Lower lobe of right lung (tissue), 2 donors: Measurements from ENCODE around the gene TMEM97. TPM values are rescaled to one million over a fixed set of nuclear protein-coding genes. Genes with fewer than 3 reads are reported as not detected.

ENCODE experiments used
- ATAC-seq, 2 donors: fragments of 200-7000 bp; cut with Tn5 transposase; one replicate each; pipeline ENCODE4 v1.9.1; 2020 to 2022; ENCODE audit warnings: mild to moderate bottlenecking in 2 of 2, moderate library complexity in 2 of 2
- DNase-seq: peaks from one replicate; pipeline ENCODE4 v3.0.0-alpha.2; 2020
- H3K27ac ChIP-seq: fragments of 200-600 bp; one replicate; pipeline ENCODE4 v1.8.0; 2022
- H3K27me3 ChIP-seq: fragments of 200-600 bp; one replicate; pipeline ENCODE4 v1.8.0; 2022; ENCODE audit warnings: low read depth
- H3K36me3 ChIP-seq: fragments of 200-600 bp; one replicate; pipeline ENCODE4 v1.8.0; 2022; ENCODE audit warnings: mild to moderate bottlenecking
- H3K4me1 ChIP-seq: fragments of 200-600 bp; one replicate; pipeline ENCODE4 v1.8.0; 2022
- H3K4me3 ChIP-seq: fragments of 200-600 bp; one replicate; pipeline ENCODE4 v1.8.0; 2022; ENCODE audit warnings: mild to moderate bottlenecking
- H3K9me3 ChIP-seq: fragments of 200-600 bp; one replicate; pipeline ENCODE4 v1.8.0; 2022
- CTCF ChIP-seq: fragments of 200-600 bp; IDR thresholded peaks from one replicate; pipeline ENCODE4 v1.8.0; 2022; ENCODE audit warnings: antibody characterized with exemption, mild to moderate bottlenecking
- intact Hi-C: fragments of 100-400 bp; cut with DNase I; formaldehyde crosslinking; loops from one replicate; pipeline ENCODE4 v1.11.0; 2022
- total RNA-seq: library from RNA; stranded (reverse); fragmentation: NEBNext Ultra II Directional; extraction: Animal tissue kit (Norgen Biotek cat#: 25700); gene quantifications from one replicate; pipeline ENCODE4 v1.2.1, GENCODE V29; 2021
- donor health status: DM: no; HTN: yes; CAD: no; lungs with severe emphysema.

The TMEM97 gene
- total RNA-seq, 1 donor from 2014 or later = 51.5 TPM

- no peak for TF ChIP-seq CTCF
- Histone ChIP-seq H3K4me3 (no peak overlapping the region), H3K36me3 (peaks cover 29% of the 10 kb centered on the region), H3K9me3 (no peaks in the 10 kb centered on the region), H3K27ac (no peak overlapping the region), H3K4me1 (peaks cover 10% of the 10 kb centered on the region), H3K27me3 (no peaks in the 10 kb centered on the region)
- DNase-seq (no peak), ATAC-seq (no peak)
- intact Hi-C loops = no loop called here
Observed at GRCh38 chr17:28325211-28325610, 6.2 kb downstream of the TMEM97 start.

GRCh38 chr17:28326114-28326513, 7.1 kb downstream of the TMEM97 start:
- no peak for ATAC-seq
- DNase-seq = no peak

GRCh38 chr17:28327031-28327607, 8.1 kb downstream of the TMEM97 start:
- no peak for DNase-seq
- Histone ChIP-seq H3K9me3 (no peaks in the 10 kb centered on the region), H3K4me1 (peaks cover 9% of the 10 kb centered on the region), H3K4me3 (no peak overlapping the region), H3K27me3 (no peaks in the 10 kb centered on the region), H3K36me3 (peaks cover 48% of the 10 kb centered on the region), H3K27ac (no peak overlapping the region)
- TF ChIP-seq CTCF = no peak
- intact Hi-C loops = no loop called here
- no peak for ATAC-seq

More at GRCh38 chr17:28326114-28326513, 7.1 kb downstream of the TMEM97 start:
- no peak overlapping the region for H3K4me3 ChIP-seq
- no peaks in the 10 kb centered on the region for H3K9me3 ChIP-seq
- TF ChIP-seq CTCF = no peak
- peaks cover 9% of the 10 kb centered on the region for H3K4me1 ChIP-seq
- intact Hi-C loops = no loop called here
- peaks cover 38% of the 10 kb centered on the region for H3K36me3 ChIP-seq
- no peak overlapping the region for H3K27ac ChIP-seq
- H3K27me3 ChIP-seq = no peaks in the 10 kb centered on the region

- DNase-seq (no peak), ATAC-seq (no peak)
- TF ChIP-seq CTCF = no peak
- Histone ChIP-seq H3K27me3 (no peaks in the 10 kb centered on the region), H3K9me3 (no peaks in the 10 kb centered on the region), H3K4me3 (no peak overlapping the region), H3K36me3 (peaks cover 50% of the 10 kb centered on the region), H3K27ac (no peak overlapping the region), H3K4me1 (peaks cover 9% of the 10 kb centered on the region)
- intact Hi-C loops = no loop called here
Observed at GRCh38 chr17:28327709-28328108, 8.7 kb downstream of the TMEM97 start.

- no peak for TF ChIP-seq CTCF
- intact Hi-C loops = no loop called here
- ATAC-seq (no peak), DNase-seq (no peak)
- H3K9me3 ChIP-seq = no peaks in the 10 kb centered on the region
- peaks cover 50% of the 10 kb centered on the region for H3K36me3 ChIP-seq
- H3K4me3 ChIP-seq = no peak overlapping the region
- H3K4me1 ChIP-seq = peaks cover 12% of the 10 kb centered on the region
- H3K27ac ChIP-seq = no peak overlapping the region
- H3K27me3 ChIP-seq = no peaks in the 10 kb centered on the region
Observed at GRCh38 chr17:28328325-28328724, 9.3 kb downstream of the TMEM97 start.
